GM19351 (cell line): ENCODE measurements around the gene CALML4.
"Not testable (repeated sequence)": the region's sequence is repeated elsewhere in the genome, so short reads cannot be mapped to it uniquely, and the experiment has no call there.

Experiments
- ATAC-seq: cut with Tn5 transposase; IDR thresholded peaks from one replicate; pipeline ENCODE4 v1.9.1; 2021; ENCODE audit warnings: mild to moderate bottlenecking, moderate library complexity; ENCODE audit not compliant: unreplicated experiment

The CALML4 gene

GRCh38 chr15:68225442-68225841 is 20.3 kb upstream of the CALML4 start:
- ATAC-seq, result not testable (repeated sequence)

GRCh38 chr15:68224546-68225250 is 19.6 kb upstream of the CALML4 start:
- no peak for ATAC-seq

GRCh38 chr15:68224108-68224507 is 19.0 kb upstream of the CALML4 start:
- no peak for ATAC-seq

GRCh38 chr15:68223171-68223570 is 18.0 kb upstream of the CALML4 start:
- ATAC-seq, result no peak

- ATAC-seq, result not testable (repeated sequence)
These were observed 17.3 kb upstream of the CALML4 start for GRCh38 chr15:68222432-68222743.

GRCh38 chr15:68221530-68222431 is 16.6 kb upstream of the CALML4 start:
- not testable (repeated sequence) for ATAC-seq

GRCh38 chr15:68220967-68221366 is 15.8 kb upstream of the CALML4 start:
- no peak for ATAC-seq

- no peak for ATAC-seq
These were observed 15.4 kb upstream of the CALML4 start for GRCh38 chr15:68220489-68220888.

GRCh38 chr15:68218847-68219798 is 14.0 kb upstream of the CALML4 start:
- no peak for ATAC-seq

GRCh38 chr15:68218331-68218730 is 13.2 kb upstream of the CALML4 start:
- no peak for ATAC-seq

- no peak for ATAC-seq
These were observed 12.2 kb upstream of the CALML4 start for GRCh38 chr15:68217341-68217740.

- no peak for ATAC-seq
These were observed 9.7 kb upstream of the CALML4 start for GRCh38 chr15:68214838-68215254.

GRCh38 chr15:68213991-68214837 is 9.1 kb upstream of the CALML4 start:
- no peak for ATAC-seq

GRCh38 chr15:68213491-68213845 is 8.3 kb upstream of the CALML4 start:
- ATAC-seq, result not testable (repeated sequence)

GRCh38 chr15:68211656-68212320 is 6.7 kb upstream of the CALML4 start:
- ATAC-seq, result no peak

- no peak for ATAC-seq
These were observed 5.9 kb upstream of the CALML4 start for GRCh38 chr15:68210821-68211655.

- no peak for ATAC-seq
These were observed 5.3 kb upstream of the CALML4 start for GRCh38 chr15:68210409-68210756.

- peak; percentile 75 for ATAC-seq
These were observed 4.7 kb upstream of the CALML4 start for GRCh38 chr15:68209735-68210408.
